Trophoblast cell (in vitro differentiated cells and primary cell): ENCODE data around the gene PLCB2.
A peak's percentile ranks its signal among the peaks of the same experiment; 100 is the strongest.

Experiments used
- DNase-seq, 2 donors: peaks; one replicate each; pipeline ENCODE4 v3.0.0-alpha.2; 2016
- H2AFZ ChIP-seq: 2 replicates; pipeline ENCODE4 v1.6.1; 2013; ENCODE audit warnings: low read length, moderate library complexity, mild to moderate bottlenecking; ENCODE audit not compliant: insufficient read depth, poor library complexity
- H2AK5ac ChIP-seq: 2 replicates; pipeline ENCODE4 v1.6.1; 2013; ENCODE audit warnings: mild to moderate bottlenecking, low read length
- H2BK120ac ChIP-seq: 2 replicates; pipeline ENCODE4 v1.6.1; 2013; ENCODE audit warnings: low read length, mild to moderate bottlenecking, moderate library complexity; ENCODE audit not compliant: insufficient read depth, poor library complexity
- H2BK12ac ChIP-seq: 2 replicates; pipeline ENCODE4 v1.6.1; 2013; ENCODE audit warnings: mild to moderate bottlenecking, low read length, moderate library complexity
- H2BK5ac ChIP-seq: 2 replicates; pipeline ENCODE4 v1.6.1; 2013; ENCODE audit warnings: low read length, low read depth, moderate library complexity, mild to moderate bottlenecking; ENCODE audit not compliant: poor library complexity
- H3K14ac ChIP-seq: 2 replicates; pipeline ENCODE4 v1.6.1; 2013; ENCODE audit warnings: mild to moderate bottlenecking, low read length
- H3K18ac ChIP-seq: 2 replicates; pipeline ENCODE4 v1.6.1; 2013; ENCODE audit warnings: mild to moderate bottlenecking, low read length
- H3K23ac ChIP-seq: 2 replicates; pipeline ENCODE4 v1.6.1; 2013; ENCODE audit warnings: low read length
- H3K27ac ChIP-seq: 2 replicates; pipeline ENCODE4 v1.5.1; 2013; ENCODE audit warnings: low read depth, mild to moderate bottlenecking, inconsistent platforms, low read length, moderate library complexity
- H3K27me3 ChIP-seq: 2 replicates; pipeline ENCODE4 v1.6.1; 2013; ENCODE audit warnings: inconsistent platforms, mild to moderate bottlenecking, low read length, moderate library complexity; ENCODE audit not compliant: insufficient read depth
- H3K36me3 ChIP-seq, 2 experiments: 1 replicate in 1 of 2; 2 replicates in 1 of 2; pipeline ENCODE4 v1.6.1; 2013; ENCODE audit warnings: low read length in 2 of 2, mild to moderate bottlenecking in 2 of 2, moderate library complexity in 1 of 2; ENCODE audit not compliant: insufficient read depth in 2 of 2, control insufficient read depth in 1 of 2
- H3K4ac ChIP-seq: 2 replicates; pipeline ENCODE4 v1.6.1; 2013; ENCODE audit warnings: low read depth, mild to moderate bottlenecking, low read length, moderate library complexity
- H3K4me1 ChIP-seq, 2 experiments: 1 replicate in 1 of 2; 2 replicates in 1 of 2; pipeline ENCODE4 v1.6.1; 2013; ENCODE audit warnings: low read length in 2 of 2, mild to moderate bottlenecking in 2 of 2, moderate library complexity in 1 of 2; ENCODE audit not compliant: insufficient read depth in 2 of 2, control insufficient read depth in 1 of 2
- H3K4me2 ChIP-seq: 2 replicates; pipeline ENCODE4 v1.6.1; 2013; ENCODE audit warnings: inconsistent platforms, mild to moderate bottlenecking, low read length, moderate library complexity
- H3K4me3 ChIP-seq: 2 replicates; pipeline ENCODE4 v1.5.1; 2013; ENCODE audit warnings: mild to moderate bottlenecking, low read depth, low read length, inconsistent platforms
- H3K79me1 ChIP-seq: one replicate; pipeline ENCODE4 v1.6.1; 2013; ENCODE audit warnings: low read length
- H3K79me2 ChIP-seq: 2 replicates; pipeline ENCODE4 v1.6.1; 2013; ENCODE audit warnings: low read length, mild to moderate bottlenecking; ENCODE audit not compliant: control insufficient read depth, insufficient read depth, poor library complexity
- H3K9ac ChIP-seq: 2 replicates; pipeline ENCODE4 v1.6.1; 2013; ENCODE audit warnings: mild to moderate bottlenecking, low read length
- H3K9me3 ChIP-seq: 2 replicates; pipeline ENCODE4 v1.6.1; 2013; ENCODE audit warnings: low read depth, mild to moderate bottlenecking, control low read depth, inconsistent platforms, low read length; ENCODE audit not compliant: insufficient read depth
- H4K12ac ChIP-seq: 2 replicates; pipeline ENCODE4 v1.6.1; 2013; ENCODE audit warnings: low read depth, mild to moderate bottlenecking, low read length, moderate library complexity
- H4K8ac ChIP-seq: 2 replicates; pipeline ENCODE4 v1.6.1; 2013; ENCODE audit warnings: low read depth, mild to moderate bottlenecking, low read length, moderate library complexity
- H4K91ac ChIP-seq: one replicate; pipeline ENCODE4 v1.6.1; 2013; ENCODE audit warnings: low read depth, mild to moderate bottlenecking, low read length, moderate library complexity
- WGBS: extraction: QIAGEN DNeasy Blood & Tissue Kit; methylation state at CpG from one replicate; pipeline ENCODE4 v1.1.7; 2013; ENCODE audit warnings: missing lambda C conversion rate; ENCODE audit not compliant: insufficient read length, insufficient coverage; ENCODE audit errors: extremely low coverage; 5-methylcytosine and 5-hydroxymethylcytosine counted together

Gene PLCB2

DNA sequence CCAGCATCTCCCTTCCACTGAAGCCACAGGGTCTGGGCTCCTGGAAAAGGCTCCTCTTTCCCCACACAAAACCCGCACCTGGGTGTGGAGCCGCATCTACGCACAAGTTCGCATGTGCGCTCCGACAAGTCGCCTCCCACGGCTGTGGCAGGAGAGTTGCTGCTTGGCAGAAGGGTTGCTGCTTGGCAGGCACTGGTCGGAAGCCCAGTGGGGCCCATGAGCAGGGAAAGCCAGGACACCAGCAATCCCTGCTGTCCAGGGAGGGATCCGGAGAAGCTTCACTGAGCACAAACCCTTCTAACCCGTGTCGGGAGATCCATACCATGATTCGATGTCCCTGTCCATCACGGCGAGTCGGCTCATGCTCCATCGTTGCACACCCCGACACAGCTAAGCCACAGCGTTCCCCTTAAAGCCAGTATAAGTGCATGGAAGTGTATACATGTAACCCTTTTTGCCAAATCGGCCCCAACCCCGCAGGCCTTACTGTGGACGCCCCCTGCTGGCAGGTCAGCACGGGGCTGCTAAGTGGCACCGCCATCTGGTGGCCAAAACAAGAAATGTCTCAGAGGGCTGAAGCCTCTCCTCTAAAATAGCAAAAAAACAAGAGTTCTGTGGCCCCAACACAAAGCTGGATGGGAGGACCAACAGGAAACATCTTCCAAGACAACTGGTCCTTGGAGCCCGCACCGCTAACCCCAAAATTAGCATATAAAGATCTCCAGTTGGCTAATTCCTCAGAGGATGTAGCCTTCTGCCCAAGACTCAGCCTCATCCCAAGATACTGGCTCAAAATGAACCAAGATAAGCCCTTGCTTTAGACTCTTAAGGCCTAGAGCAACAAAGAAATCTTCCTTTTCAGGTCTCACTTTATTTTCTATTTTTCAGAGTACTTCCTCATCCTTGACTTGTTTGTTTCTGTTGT lies 33.1 kb downstream of the PLCB2 start:
- Histone ChIP-seq H2AFZ (no peak overlapping the region), H3K27ac (no peak overlapping the region), H3K9ac (no peak overlapping the region), H3K18ac (no peak overlapping the region), H2BK12ac (no peak overlapping the region), H3K9me3 (peaks cover 2% of the 10 kb centered on the region), H3K4me3 (no peak overlapping the region), H3K36me3 (peaks cover 0 to 2% of the 10 kb centered on the region in 2 experiments), H3K4ac (no peak overlapping the region), H2AK5ac (no peak overlapping the region), H4K12ac (no peak overlapping the region), H3K4me1 (peaks cover 2% of the 10 kb centered on the region in 2 experiments), H3K4me2 (no peak overlapping the region), H4K91ac (no peak overlapping the region), H3K27me3 (no peaks in the 10 kb centered on the region), H3K23ac (no peak overlapping the region), H3K79me2 (no peaks in the 10 kb centered on the region), H2BK120ac (no peak overlapping the region), H2BK5ac (no peak overlapping the region), H3K14ac (no peak overlapping the region), H3K79me1 (no peaks in the 10 kb centered on the region), H4K8ac (no peak overlapping the region)
- WGBS = no CpG with 5 or more reads among the region's 26 CpGs
- peak; percentile 75 to 95 for DNase-seq

DNA sequence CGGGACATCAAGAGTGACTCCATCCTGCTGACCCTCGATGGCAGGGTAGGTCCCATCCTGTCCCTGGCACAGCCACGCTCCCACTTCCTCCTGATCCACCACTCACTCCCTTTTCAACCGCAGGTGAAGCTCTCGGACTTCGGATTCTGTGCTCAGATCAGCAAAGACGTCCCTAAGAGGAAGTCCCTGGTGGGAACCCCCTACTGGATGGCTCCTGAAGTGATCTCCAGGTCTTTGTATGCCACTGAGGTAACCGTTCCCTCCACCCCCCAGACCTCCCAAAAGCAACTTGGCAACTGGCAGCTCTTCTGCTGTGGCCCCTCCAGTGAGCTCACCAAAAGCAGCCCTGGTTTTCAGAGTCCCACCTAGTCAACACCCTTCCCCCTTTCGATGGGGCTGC lies 34.3 kb downstream of the PLCB2 start:
- Histone ChIP-seq H3K9ac (no peak overlapping the region), H4K8ac (no peak overlapping the region), H2AK5ac (no peak overlapping the region), H3K4me2 (no peak overlapping the region), H3K36me3 (peaks cover 0 to 2% of the 10 kb centered on the region in 2 experiments), H3K4me3 (no peak overlapping the region), H3K27ac (no peak overlapping the region), H2BK12ac (no peak overlapping the region), H3K79me1 (no peaks in the 10 kb centered on the region), H3K14ac (no peak overlapping the region), H3K23ac (no peak overlapping the region), H3K79me2 (no peaks in the 10 kb centered on the region), H4K12ac (no peak overlapping the region), H4K91ac (no peak overlapping the region), H3K9me3 (peaks cover 2% of the 10 kb centered on the region), H3K4me1 (peaks cover 0 to 2% of the 10 kb centered on the region in 2 experiments), H3K4ac (no peak overlapping the region), H3K27me3 (no peaks in the 10 kb centered on the region), H2BK120ac (no peak overlapping the region), H2BK5ac (no peak overlapping the region), H3K18ac (no peak overlapping the region), H2AFZ (no peak overlapping the region)
- no peak for DNase-seq
- no CpG with 5 or more reads among the region's 9 CpGs for WGBS

DNA sequence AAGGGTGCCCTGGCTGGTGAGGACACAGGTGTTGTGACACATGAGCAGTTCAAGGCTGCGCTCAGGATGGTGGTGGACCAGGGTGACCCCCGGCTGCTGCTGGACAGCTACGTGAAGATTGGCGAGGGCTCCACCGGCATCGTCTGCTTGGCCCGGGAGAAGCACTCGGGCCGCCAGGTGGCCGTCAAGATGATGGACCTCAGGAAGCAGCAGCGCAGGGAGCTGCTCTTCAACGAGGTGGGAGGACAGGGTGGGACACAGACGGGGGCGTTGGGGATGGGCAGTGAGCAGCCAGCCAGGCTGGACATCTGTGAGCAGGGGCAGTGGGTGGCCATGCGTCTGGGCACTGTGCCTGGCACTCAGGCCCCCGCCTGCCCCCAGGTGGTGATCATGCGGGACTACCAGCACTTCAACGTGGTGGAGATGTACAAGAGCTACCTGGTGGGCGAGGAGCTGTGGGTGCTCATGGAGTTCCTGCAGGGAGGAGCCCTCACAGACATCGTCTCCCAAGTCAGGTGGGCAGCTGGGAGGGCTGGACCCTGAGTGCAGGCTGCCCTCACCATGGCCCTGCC lies 35.2 kb downstream of the PLCB2 start:
- no peaks in the 10 kb centered on the region for H3K79me1 ChIP-seq
- H3K9ac ChIP-seq = no peak overlapping the region
- H2BK120ac ChIP-seq = no peak overlapping the region
- no peak for DNase-seq
- no peaks in the 10 kb centered on the region for H3K27me3 ChIP-seq
- no peak overlapping the region for H3K27ac ChIP-seq
- H2BK5ac ChIP-seq = no peak overlapping the region
- no peak overlapping the region for H3K4me2 ChIP-seq
- H4K12ac ChIP-seq = no peak overlapping the region
- no peak overlapping the region for H3K14ac ChIP-seq
- no peak overlapping the region for H2AK5ac ChIP-seq
- H3K4ac ChIP-seq = no peak overlapping the region
- peaks cover 3 to 4% of the 10 kb centered on the region in 2 experiments for H3K4me1 ChIP-seq
- H3K36me3 ChIP-seq = peaks cover 0 to 2% of the 10 kb centered on the region in 2 experiments
- no peak overlapping the region for H4K8ac ChIP-seq
- no peak overlapping the region for H3K23ac ChIP-seq
- H3K18ac ChIP-seq = no peak overlapping the region
- no peak overlapping the region for H3K4me3 ChIP-seq
- H3K9me3 ChIP-seq = peaks cover 3% of the 10 kb centered on the region
- no CpG with 5 or more reads among the region's 20 CpGs for WGBS
- no peak overlapping the region for H2BK12ac ChIP-seq
- H2AFZ ChIP-seq = no peak overlapping the region
- H4K91ac ChIP-seq = no peak overlapping the region
- H3K79me2 ChIP-seq = no peaks in the 10 kb centered on the region

DNA sequence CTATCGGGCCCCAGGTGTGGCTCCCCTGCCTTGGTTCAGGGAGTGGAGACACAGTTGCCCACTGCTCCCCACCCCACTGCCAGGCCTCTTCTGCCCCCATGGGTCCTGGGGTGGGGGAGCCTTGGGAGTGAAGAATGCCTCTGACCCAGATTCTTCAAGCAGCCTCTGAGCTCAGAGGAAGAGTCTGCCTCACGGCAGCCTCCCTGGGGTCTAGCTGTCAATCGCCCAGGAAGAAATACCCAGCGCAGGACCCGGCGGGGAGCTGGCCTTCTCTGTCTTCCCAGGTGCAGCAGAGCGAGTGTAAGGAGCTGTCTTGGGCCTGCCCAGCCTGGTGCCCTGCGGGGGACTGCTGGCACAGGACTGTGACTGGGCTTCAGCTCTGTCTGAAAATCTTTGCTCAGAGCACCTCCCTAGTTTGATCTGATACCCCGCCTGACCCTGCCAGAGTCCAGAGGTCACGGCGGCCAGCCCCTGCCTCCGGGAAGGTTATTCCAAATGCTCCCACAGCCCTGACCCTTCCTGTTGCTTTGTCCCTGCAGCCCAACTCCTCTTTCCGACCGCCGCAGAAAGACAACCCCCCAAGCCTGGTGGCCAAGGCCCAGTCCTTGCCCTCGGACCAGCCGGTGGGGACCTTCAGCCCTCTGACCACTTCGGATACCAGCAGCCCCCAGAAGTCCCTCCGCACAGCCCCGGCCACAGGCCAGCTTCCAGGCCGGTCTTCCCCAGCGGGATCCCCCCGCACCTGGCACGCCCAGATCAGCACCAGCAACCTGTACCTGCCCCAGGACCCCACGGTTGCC lies 35.9 kb downstream of the PLCB2 start:
- no peak for DNase-seq
- Histone ChIP-seq H3K18ac (no peak overlapping the region), H3K4me3 (no peak overlapping the region), H2BK120ac (no peak overlapping the region), H3K27me3 (no peaks in the 10 kb centered on the region), H3K36me3 (peaks cover 0 to 2% of the 10 kb centered on the region in 2 experiments), H4K91ac (no peak overlapping the region), H3K27ac (no peak overlapping the region), H3K4me2 (no peak overlapping the region), H3K14ac (no peak overlapping the region), H3K23ac (no peak overlapping the region), H4K12ac (no peak overlapping the region), H3K4ac (no peak overlapping the region), H3K9ac (no peak overlapping the region), H3K9me3 (peaks cover 3% of the 10 kb centered on the region), H2AFZ (no peak overlapping the region), H2BK5ac (no peak overlapping the region), H4K8ac (no peak overlapping the region), H3K79me1 (no peaks in the 10 kb centered on the region), H2AK5ac (no peak overlapping the region), H3K79me2 (no peaks in the 10 kb centered on the region), H3K4me1 (peaks cover 6% of the 10 kb centered on the region in 2 experiments), H2BK12ac (no peak overlapping the region)
- WGBS = no CpG with 5 or more reads among the region's 25 CpGs
